Measurements from ENCODE around the gene LMO2. TPM values are rescaled to one million over a fixed set of nuclear protein-coding genes. Genes with fewer than 3 reads are reported as not detected.
A peak's percentile ranks its signal among the peaks of the same experiment; 100 is the strongest.

LMO2 gene
- 10 to 100 TPM in 3 of 4 donors, 1 to 10 TPM in 1; 8.4 to 37.4 (median 19.3) TPM for total RNA-seq

- no peaks in the 10 kb centered on the region for H3K36me3 ChIP-seq
- DNase-seq (ENCODE audit: low spot score in 2 of 2), result no peak
- no peaks in the 10 kb centered on the region for H3K27me3 ChIP-seq
- H3K27ac ChIP-seq, result no peak within 1 kb of the TSS
- H3K4me3 ChIP-seq, result no peak within 1 kb of the TSS
- no peak for TF ChIP-seq EP300 (IDR thresholded peaks at IDR 0.05)
- no peak for TF ChIP-seq POLR2A (IDR thresholded peaks at IDR 0.05)
- TF ChIP-seq, protein P1, sequence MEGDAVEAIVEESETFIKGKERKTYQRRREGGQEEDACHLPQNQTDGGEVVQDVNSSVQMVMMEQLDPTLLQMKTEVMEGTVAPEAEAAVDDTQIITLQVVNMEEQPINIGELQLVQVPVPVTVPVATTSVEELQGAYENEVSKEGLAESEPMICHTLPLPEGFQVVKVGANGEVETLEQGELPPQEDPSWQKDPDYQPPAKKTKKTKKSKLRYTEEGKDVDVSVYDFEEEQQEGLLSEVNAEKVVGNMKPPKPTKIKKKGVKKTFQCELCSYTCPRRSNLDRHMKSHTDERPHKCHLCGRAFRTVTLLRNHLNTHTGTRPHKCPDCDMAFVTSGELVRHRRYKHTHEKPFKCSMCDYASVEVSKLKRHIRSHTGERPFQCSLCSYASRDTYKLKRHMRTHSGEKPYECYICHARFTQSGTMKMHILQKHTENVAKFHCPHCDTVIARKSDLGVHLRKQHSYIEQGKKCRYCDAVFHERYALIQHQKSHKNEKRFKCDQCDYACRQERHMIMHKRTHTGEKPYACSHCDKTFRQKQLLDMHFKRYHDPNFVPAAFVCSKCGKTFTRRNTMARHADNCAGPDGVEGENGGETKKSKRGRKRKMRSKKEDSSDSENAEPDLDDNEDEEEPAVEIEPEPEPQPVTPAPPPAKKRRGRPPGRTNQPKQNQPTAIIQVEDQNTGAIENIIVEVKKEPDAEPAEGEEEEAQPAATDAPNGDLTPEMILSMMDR (IDR thresholded peaks at IDR 0.05), result no peak
- H3K4me1 ChIP-seq, result peaks cover 0 to 7% (median 0%) of the 10 kb centered on the region in 4 donors
- H3K9me3 ChIP-seq, result no peaks in the 10 kb centered on the region
- WGBS, 2 donors, result 65 to 66% methylated on average over 9 of the region's 9 CpGs
Observed at GRCh38 chr11:33891714-33892327, at the start of gene LMO2. TSS of gene LMO2 (minus strand) at chr11:33892076. CDS start at chr11:33869716, 22,360 bp downstream.

DNA sequence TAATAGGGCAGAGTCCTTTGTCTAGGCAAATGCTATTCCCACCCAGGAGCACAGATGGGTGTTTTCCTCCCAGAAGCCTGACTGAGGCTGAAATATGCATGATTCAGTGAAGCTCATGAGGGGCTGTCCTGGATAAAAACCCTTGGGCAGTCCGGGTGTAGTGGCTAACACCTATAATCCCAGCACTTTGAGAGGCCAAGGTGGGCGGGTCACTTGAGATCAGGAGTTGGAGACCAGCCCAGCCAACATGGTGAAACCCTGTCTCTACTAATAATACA, 48.6 kb upstream of the LMO2 start:
- peaks cover 0 to 34% (median 2%) of the 10 kb centered on the region in 4 donors for H3K4me1 ChIP-seq
- WGBS, 2 donors, result 69 to 83% methylated on average over 2 of the region's 2 CpGs

GRCh38 chr11:33936725-33937604, 45.1 kb upstream of the LMO2 start:
- Histone ChIP-seq H3K9me3 (no peaks in the 10 kb centered on the region), H3K4me3 (no peak overlapping the region), H3K27me3 (no peaks in the 10 kb centered on the region), H3K27ac (peak overlapping the region in 1 of 4 donors; percentile 28), H3K4me1 (peaks cover 0 to 16% (median 0%) of the 10 kb centered on the region in 4 donors), H3K36me3 (no peaks in the 10 kb centered on the region)
- DNase-seq (ENCODE audit: low spot score in 2 of 2), result peak in 1 of 2 donors; percentile 43
- TF ChIP-seq, protein P1 (IDR thresholded peaks at IDR 0.05), result no peak
- peak in 1 of 2 donors; percentile 46 for TF ChIP-seq EP300 (IDR thresholded peaks at IDR 0.05)
- 27 to 33% methylated on average over 15 of the region's 15 CpGs for WGBS, 2 donors

More for the DNA sequence above, 48.6 kb upstream of the LMO2 start:
- no peak overlapping the region for H3K27ac ChIP-seq
- no peak overlapping the region for H3K4me3 ChIP-seq
- no peaks in the 10 kb centered on the region for H3K9me3 ChIP-seq
- no peak for DNase-seq (ENCODE audit: low spot score in 2 of 2)
- no peak for TF ChIP-seq EP300 (IDR thresholded peaks at IDR 0.05)
- H3K36me3 ChIP-seq, result no peaks in the 10 kb centered on the region
- no peaks in the 10 kb centered on the region for H3K27me3 ChIP-seq

GRCh38 chr11:33935461-33936456, 43.9 kb upstream of the LMO2 start:
- Histone ChIP-seq H3K4me1 (peaks cover 0 to 19% (median 10%) of the 10 kb centered on the region in 4 donors), H3K36me3 (no peaks in the 10 kb centered on the region), H3K4me3 (no peak overlapping the region), H3K27me3 (no peaks in the 10 kb centered on the region), H3K9me3 (no peaks in the 10 kb centered on the region), H3K27ac (no peak overlapping the region)
- WGBS, 2 donors, result 84 to 87% methylated on average over 12 to 14 of the region's 14 CpGs
- no peak for DNase-seq (ENCODE audit: low spot score in 2 of 2)
- TF ChIP-seq POLR2A (IDR thresholded peaks at IDR 0.05) (no peak), EP300 (IDR thresholded peaks at IDR 0.05) (no peak)
- TF ChIP-seq, protein P1 (IDR thresholded peaks at IDR 0.05), result no peak

DNA sequence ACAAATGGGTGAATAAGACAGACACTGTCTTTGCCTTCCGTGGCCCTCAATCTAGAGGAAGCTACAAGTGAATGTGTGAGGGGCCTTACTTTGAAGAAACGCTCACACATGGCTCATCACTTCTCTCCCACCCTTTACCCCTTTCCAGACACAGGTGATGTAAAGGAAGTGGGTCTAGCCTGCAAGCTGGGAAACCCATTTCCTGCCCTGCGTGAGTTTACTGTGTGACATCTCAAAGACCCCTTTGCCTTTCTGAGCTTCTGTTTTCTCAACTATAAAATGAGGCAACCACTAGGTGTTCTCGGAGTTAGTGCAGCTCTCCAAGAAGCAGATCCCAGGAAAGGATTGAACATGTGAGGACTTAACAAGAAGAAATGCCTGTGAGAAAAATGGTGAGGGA, 43.1 kb upstream of the LMO2 start:
- TF ChIP-seq POLR2A (IDR thresholded peaks at IDR 0.05) (no peak), EP300 (IDR thresholded peaks at IDR 0.05) (no peak)
- H3K27me3 ChIP-seq, result no peaks in the 10 kb centered on the region
- no peak overlapping the region for H3K4me3 ChIP-seq
- WGBS, 2 donors, result 94 to 98% methylated on average over 4 of the region's 4 CpGs
- H3K9me3 ChIP-seq, result no peaks in the 10 kb centered on the region
- DNase-seq (ENCODE audit: low spot score in 2 of 2), result no peak
- no peak overlapping the region for H3K27ac ChIP-seq
- H3K4me1 ChIP-seq, result peaks cover 0 to 27% (median 14%) of the 10 kb centered on the region in 4 donors
- H3K36me3 ChIP-seq, result no peaks in the 10 kb centered on the region
